G401 (cell line): Measurements from ENCODE around the gene ATP1B3. TPM values are rescaled to one million over a fixed set of nuclear protein-coding genes. Genes with fewer than 3 reads are reported as not detected.
"Not testable (repeated sequence)": the region's sequence is repeated elsewhere in the genome, so short reads cannot be mapped to it uniquely, and the experiment has no call there.

ENCODE experiments used
- DNase-seq: peaks from one replicate; pipeline ENCODE4 v3.0.0-alpha.2; 2015; ENCODE audit warnings: low spot score
- in situ Hi-C: cut with HindIII; loops from 2 replicates; pipeline ENCODE4 v1.10.0; 2016; ENCODE audit warnings: low sequenced_read_pairs, mixed read lengths
- total RNA-seq: library from RNA; depleted of rRNA; stranded (reverse); fragments of >200 nt; shearing (Covaris generic); gene quantifications from 2 replicates; pipeline ENCODE4 v1.2.3, GENCODE V29; 2014

The ATP1B3 gene
- total RNA-seq, 1 experiment from 2014 or later: 51.0 TPM

GRCh38 chr3:141894524-141895176 lies 18.2 kb downstream of the ATP1B3 start:
- in situ Hi-C loops: no loop called here
- DNase-seq: no peak

GRCh38 chr3:141895731-141896130 lies 19.3 kb downstream of the ATP1B3 start:
- in situ Hi-C loops: no loop called here
- no peak for DNase-seq

DNA sequence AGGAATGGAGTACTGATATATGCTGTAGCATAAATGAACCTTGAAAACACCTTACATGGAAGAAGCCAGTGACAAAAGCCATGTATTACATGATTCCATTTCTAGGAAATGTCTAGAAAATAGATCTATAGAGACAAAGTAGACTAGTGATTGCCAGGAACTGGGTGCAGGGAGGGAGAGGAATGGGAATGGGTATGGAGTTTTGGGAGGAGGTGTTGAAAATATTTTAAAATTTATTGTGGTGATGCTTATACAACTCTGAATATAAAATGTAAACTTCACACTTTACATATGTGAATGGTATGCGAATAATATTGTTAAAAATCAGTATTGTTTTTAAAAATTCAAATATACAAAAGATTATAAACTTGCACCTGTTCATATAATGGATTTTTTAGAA lies 22.5 kb downstream of the ATP1B3 start:
- no peak for DNase-seq
- in situ Hi-C loops: no loop called here

DNA sequence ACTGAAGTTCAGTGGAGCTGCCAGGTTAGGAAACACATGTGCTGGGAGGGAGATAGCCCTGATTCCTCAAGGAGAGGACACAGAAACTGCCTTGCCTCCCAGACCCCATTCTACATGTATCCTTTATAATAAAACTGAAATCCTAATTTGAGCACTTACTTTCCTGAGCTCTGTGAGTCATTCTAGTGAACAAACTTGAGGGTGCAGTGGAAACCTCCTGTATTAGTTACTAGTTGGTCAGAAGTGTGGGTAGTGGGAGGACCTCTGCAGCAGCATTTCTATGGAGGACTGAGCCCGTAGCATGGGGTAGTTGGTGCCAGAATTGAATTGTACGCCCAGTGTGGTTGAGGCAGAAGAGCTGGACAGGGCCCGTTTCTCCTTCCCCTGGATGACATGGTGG lies 23.9 kb downstream of the ATP1B3 start:
- in situ Hi-C loops: no loop called here
- no peak for DNase-seq

DNA sequence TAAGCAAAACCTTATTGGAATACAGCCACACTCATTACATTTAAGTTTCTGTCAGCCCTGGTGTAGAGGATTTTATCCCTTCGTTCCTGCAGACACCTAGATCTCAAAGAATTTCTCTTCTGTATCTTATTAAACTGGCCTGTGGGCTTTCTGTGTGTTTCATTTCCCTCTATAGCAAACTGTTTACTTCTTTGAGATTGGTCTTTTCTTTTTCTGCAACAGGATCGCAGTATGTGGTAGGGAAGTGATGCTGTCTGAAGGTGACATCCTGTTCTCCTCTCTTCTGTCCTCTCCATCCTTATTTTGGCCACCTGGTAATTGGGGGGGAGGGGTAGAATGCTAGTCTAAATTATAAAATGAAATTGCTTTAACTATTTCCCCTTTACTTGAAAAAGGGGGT lies 25.5 kb downstream of the ATP1B3 start:
- no peak for DNase-seq
- in situ Hi-C loops: no loop called here

GRCh38 chr3:141904203-141904602 lies 27.8 kb downstream of the ATP1B3 start:
- in situ Hi-C loops: no loop called here
- DNase-seq: no peak

GRCh38 chr3:141905129-141905528 lies 28.7 kb downstream of the ATP1B3 start:
- DNase-seq: no peak
- in situ Hi-C loops: no loop called here

DNA sequence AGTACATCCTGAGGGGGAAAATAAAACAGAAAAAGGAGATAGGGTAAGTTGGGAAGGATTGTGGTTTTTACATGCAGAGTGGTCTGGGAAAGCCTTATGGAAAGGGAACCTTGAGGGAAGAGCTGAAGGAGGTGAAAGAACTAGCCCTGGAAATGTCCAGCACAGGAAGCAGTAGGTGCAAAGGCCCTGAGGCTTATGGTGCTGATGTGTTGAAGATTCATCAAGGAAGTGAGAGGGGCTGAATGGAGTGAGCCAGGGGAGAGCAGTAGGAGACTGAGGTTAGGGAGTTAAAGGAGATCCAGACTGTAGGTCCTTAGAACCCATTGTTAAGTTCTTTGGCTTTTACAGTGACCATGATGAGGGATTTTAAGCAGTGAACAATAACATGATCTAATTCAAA lies 33.0 kb downstream of the ATP1B3 start:
- in situ Hi-C loops: no loop called here
- no peak for DNase-seq

DNA sequence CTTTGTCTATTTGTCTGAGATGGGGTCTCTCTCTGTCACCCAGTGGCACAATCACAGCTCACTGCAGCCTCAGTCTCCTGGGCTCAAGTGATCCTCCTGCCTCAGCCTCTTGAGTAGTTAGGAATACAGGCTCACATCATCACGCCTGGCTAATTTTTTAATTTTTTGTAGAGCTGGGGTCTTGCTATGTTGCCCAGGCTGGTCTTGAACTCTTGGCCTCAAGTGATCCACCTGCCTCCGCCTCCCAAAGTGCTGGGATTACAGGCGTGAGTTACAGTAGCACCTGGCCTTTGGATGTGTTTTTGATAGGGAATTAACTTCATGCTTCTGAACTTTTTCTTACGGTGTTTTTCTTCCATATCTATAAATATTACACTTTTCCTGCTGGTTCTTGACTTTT lies 33.5 kb downstream of the ATP1B3 start:
- in situ Hi-C loops, DNase-seq: not testable (repeated sequence)

GRCh38 chr3:141913150-141913811 lies 36.8 kb downstream of the ATP1B3 start:
- DNase-seq: peak; percentile 44
- in situ Hi-C loops: no loop called here

- no peak for DNase-seq
- in situ Hi-C loops: no loop called here
Observed at GRCh38 chr3:141914311-141914710, 37.9 kb downstream of the ATP1B3 start.

DNA sequence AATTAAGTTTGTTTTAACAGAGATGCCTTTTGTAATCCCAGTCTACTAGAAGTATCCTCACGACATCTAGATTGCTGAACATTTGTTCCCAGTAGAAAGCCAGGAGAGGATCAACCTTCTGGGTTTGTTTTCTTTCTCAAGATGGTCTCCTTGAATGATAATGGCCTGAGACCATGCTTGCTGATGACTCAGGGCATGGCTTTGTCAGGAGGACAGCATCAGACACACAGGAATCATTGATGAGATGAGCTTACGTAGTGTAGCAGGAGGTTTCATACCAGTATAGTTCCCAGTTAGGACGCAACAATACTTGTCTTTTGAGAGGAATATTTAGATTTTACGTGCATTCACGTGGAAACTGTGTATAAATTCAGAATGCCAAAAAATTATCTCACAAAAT lies 38.6 kb downstream of the ATP1B3 start:
- in situ Hi-C loops: no loop called here
- DNase-seq: peak; percentile 8

DNA sequence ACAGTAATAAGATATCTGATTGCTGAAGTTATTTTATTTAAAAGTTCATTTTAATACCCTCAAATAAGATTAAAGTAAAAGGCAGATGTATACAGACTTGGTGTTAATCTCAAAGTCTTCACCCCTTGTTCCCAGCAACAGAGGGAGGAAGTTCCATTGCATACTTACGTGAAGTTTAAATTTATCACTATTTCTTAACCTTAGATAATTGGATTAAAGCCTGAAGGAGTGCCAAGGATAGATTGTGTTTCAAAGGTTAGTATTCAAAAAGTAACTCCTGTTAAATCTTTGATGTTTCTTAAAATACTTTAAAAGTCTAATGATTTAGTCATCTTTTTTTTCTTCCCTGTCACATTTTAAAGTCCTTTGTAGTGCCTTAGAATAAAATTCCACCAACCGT lies 39.3 kb downstream of the ATP1B3 start:
- DNase-seq: no peak
- in situ Hi-C loops: no loop called here

GRCh38 chr3:141920701-141921100 lies 44.3 kb downstream of the ATP1B3 start:
- no peak for DNase-seq
- in situ Hi-C loops: no loop called here

DNA sequence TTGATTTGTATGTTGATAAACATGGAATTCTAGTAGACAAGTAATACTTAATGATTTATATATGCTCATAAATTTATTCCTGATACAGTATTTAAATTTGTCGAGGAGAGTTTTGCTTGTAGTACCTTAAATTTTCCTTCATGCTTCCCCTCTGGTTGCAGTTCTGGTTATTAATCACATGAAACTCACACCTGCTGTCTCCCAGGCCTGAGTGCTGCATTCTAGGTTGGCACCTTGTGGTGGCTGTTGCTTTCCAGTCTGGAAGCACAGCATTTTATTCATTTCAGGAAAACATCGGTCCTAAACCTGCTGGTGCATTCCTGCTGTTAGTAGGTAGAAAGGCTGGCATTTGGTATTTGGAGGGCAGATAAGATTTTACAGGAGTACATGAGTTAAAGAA lies 44.9 kb downstream of the ATP1B3 start:
- in situ Hi-C loops: no loop called here
- no peak for DNase-seq

DNA sequence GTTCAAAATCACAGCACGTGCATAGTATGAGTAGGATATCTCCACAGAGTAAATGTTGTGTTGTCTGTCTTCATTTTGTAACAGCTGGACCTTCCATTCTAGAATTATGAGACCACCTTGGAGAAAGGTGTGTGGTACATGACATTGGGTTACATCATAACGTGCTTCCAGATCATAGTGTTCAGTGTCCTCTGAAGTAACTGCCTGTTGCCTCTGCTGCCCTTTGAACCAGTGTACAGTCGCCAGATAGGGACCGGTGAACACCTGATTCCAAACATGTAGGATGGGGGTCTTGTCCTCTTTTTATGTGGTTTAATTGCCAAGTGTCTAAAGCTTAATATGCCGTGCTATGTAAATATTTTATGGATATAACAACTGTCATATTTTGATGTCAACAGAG lies 49.2 kb downstream of the ATP1B3 start:
- DNase-seq, in situ Hi-C loops: not testable (repeated sequence)

GRCh38 chr3:141926929-141927328 lies 50.5 kb downstream of the ATP1B3 start:
- DNase-seq: peak; percentile 23
- in situ Hi-C loops: no loop called here

- DNase-seq: no peak
- in situ Hi-C loops: no loop called here
Observed at GRCh38 chr3:141928631-141929270, 52.3 kb downstream of the ATP1B3 start.

- DNase-seq: no peak
- in situ Hi-C loops: no loop called here
Observed at GRCh38 chr3:141929341-141929995, 53.0 kb downstream of the ATP1B3 start.

DNA sequence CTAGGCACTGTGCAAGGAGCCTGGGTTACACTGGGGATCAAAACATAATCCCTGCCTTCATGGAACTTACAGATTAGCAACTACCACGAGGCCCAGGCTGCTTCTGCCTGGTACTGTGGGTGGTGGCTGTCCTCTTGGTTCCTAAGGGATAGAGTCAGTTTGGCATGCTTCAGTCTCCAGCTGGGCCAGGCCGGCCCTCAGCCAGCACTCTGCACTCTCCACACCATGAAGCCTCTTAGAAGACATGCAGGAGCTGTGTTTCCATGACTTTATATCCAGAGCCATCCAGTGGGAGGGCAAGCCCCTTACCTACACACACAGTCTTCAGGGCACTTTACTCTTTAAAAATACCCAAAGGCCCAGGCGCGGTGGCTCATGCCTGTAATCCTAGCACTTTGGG lies 54.4 kb downstream of the ATP1B3 start:
- DNase-seq: no peak
- in situ Hi-C loops: no loop called here
